ENCODE results near the gene FLVCR1.
"Not testable (repeated sequence)": the region's sequence is repeated elsewhere in the genome, so short reads cannot be mapped to it uniquely, and the experiment has no call there.

Gene FLVCR1

GRCh38 chr1:212901290-212901689 lies 43.2 kb downstream of the FLVCR1 start:
- H3K79me2 ChIP-seq (ENCODE audit: control insufficient read depth, insufficient read depth, low read length, unreplicated experiment), result no peaks in the 10 kb centered on the region
- H3K36me3 ChIP-seq (ENCODE audit: insufficient read depth, low read length), result peaks cover 25% of the 10 kb centered on the region
- H3K27ac ChIP-seq (ENCODE audit: low read depth, low read length), result no peak overlapping the region
- H3K27me3 ChIP-seq (ENCODE audit: insufficient read depth, low read length), result no peaks in the 10 kb centered on the region
- no peaks in the 10 kb centered on the region for H3K4me1 ChIP-seq (ENCODE audit: control insufficient read depth, insufficient read depth, low read length, unreplicated experiment)
- no peak overlapping the region for H2AFZ ChIP-seq (ENCODE audit: low read length, unreplicated experiment)
- H3K4me3 ChIP-seq (ENCODE audit: low read depth, low read length), result no peak overlapping the region

GRCh38 chr1:212902054-212902453 lies 44.0 kb downstream of the FLVCR1 start:
- Histone ChIP-seq H3K27ac (ENCODE audit: low read depth, low read length) (no peak overlapping the region), H3K36me3 (ENCODE audit: insufficient read depth, low read length) (peaks cover 23% of the 10 kb centered on the region), H3K4me3 (ENCODE audit: low read depth, low read length) (no peak overlapping the region), H3K27me3 (ENCODE audit: insufficient read depth, low read length) (no peaks in the 10 kb centered on the region), H3K79me2 (ENCODE audit: control insufficient read depth, insufficient read depth, low read length, unreplicated experiment) (no peaks in the 10 kb centered on the region), H2AFZ (ENCODE audit: low read length, unreplicated experiment) (no peak overlapping the region), H3K4me1 (ENCODE audit: control insufficient read depth, insufficient read depth, low read length, unreplicated experiment) (no peaks in the 10 kb centered on the region)

GRCh38 chr1:212903664-212904063 lies 45.6 kb downstream of the FLVCR1 start:
- no peak overlapping the region for H3K27ac ChIP-seq (ENCODE audit: low read depth, low read length)
- H3K4me1 ChIP-seq (ENCODE audit: control insufficient read depth, insufficient read depth, low read length, unreplicated experiment), result no peaks in the 10 kb centered on the region
- H3K27me3 ChIP-seq (ENCODE audit: insufficient read depth, low read length), result no peaks in the 10 kb centered on the region
- no peaks in the 10 kb centered on the region for H3K79me2 ChIP-seq (ENCODE audit: control insufficient read depth, insufficient read depth, low read length, unreplicated experiment)
- peaks cover 11% of the 10 kb centered on the region for H3K36me3 ChIP-seq (ENCODE audit: insufficient read depth, low read length)
- no peak overlapping the region for H3K4me3 ChIP-seq (ENCODE audit: low read depth, low read length)
- H2AFZ ChIP-seq (ENCODE audit: low read length, unreplicated experiment), result no peak overlapping the region

GRCh38 chr1:212908071-212908470 lies 50.0 kb downstream of the FLVCR1 start:
- H3K4me1 ChIP-seq (ENCODE audit: control insufficient read depth, insufficient read depth, low read length, unreplicated experiment); H3K79me2 ChIP-seq (ENCODE audit: control insufficient read depth, insufficient read depth, low read length, unreplicated experiment); H2AFZ ChIP-seq (ENCODE audit: low read length, unreplicated experiment); H3K4me3 ChIP-seq (ENCODE audit: low read depth, low read length); H3K27ac ChIP-seq (ENCODE audit: low read depth, low read length); H3K36me3 ChIP-seq (ENCODE audit: insufficient read depth, low read length); H3K27me3 ChIP-seq (ENCODE audit: insufficient read depth, low read length): not testable (repeated sequence)

GRCh38 chr1:212908971-212909370 lies 50.9 kb downstream of the FLVCR1 start:
- no peaks in the 10 kb centered on the region for H3K36me3 ChIP-seq (ENCODE audit: insufficient read depth, low read length)
- no peak overlapping the region for H3K4me3 ChIP-seq (ENCODE audit: low read depth, low read length)
- H2AFZ ChIP-seq (ENCODE audit: low read length, unreplicated experiment), result no peak overlapping the region
- no peaks in the 10 kb centered on the region for H3K79me2 ChIP-seq (ENCODE audit: control insufficient read depth, insufficient read depth, low read length, unreplicated experiment)
- H3K27ac ChIP-seq (ENCODE audit: low read depth, low read length), result no peak overlapping the region
- H3K4me1 ChIP-seq (ENCODE audit: control insufficient read depth, insufficient read depth, low read length, unreplicated experiment), result no peaks in the 10 kb centered on the region
- no peaks in the 10 kb centered on the region for H3K27me3 ChIP-seq (ENCODE audit: insufficient read depth, low read length)

- no peaks in the 10 kb centered on the region for H3K79me2 ChIP-seq (ENCODE audit: control insufficient read depth, insufficient read depth, low read length, unreplicated experiment)
- H3K27ac ChIP-seq (ENCODE audit: low read depth, low read length), result no peak overlapping the region
- H2AFZ ChIP-seq (ENCODE audit: low read length, unreplicated experiment), result no peak overlapping the region
- H3K27me3 ChIP-seq (ENCODE audit: insufficient read depth, low read length), result no peaks in the 10 kb centered on the region
- no peaks in the 10 kb centered on the region for H3K36me3 ChIP-seq (ENCODE audit: insufficient read depth, low read length)
- H3K4me3 ChIP-seq (ENCODE audit: low read depth, low read length), result no peak overlapping the region
- H3K4me1 ChIP-seq (ENCODE audit: control insufficient read depth, insufficient read depth, low read length, unreplicated experiment), result no peaks in the 10 kb centered on the region
Measured at GRCh38 chr1:212909652-212910063, 51.6 kb downstream of the FLVCR1 start.

- H2AFZ ChIP-seq (ENCODE audit: low read length, unreplicated experiment); H3K36me3 ChIP-seq (ENCODE audit: insufficient read depth, low read length); H3K79me2 ChIP-seq (ENCODE audit: control insufficient read depth, insufficient read depth, low read length, unreplicated experiment); H3K27ac ChIP-seq (ENCODE audit: low read depth, low read length); H3K4me1 ChIP-seq (ENCODE audit: control insufficient read depth, insufficient read depth, low read length, unreplicated experiment); H3K4me3 ChIP-seq (ENCODE audit: low read depth, low read length); H3K27me3 ChIP-seq (ENCODE audit: insufficient read depth, low read length): not testable (repeated sequence)
Measured at GRCh38 chr1:212910213-212910612, 52.1 kb downstream of the FLVCR1 start.

- H3K36me3 ChIP-seq (ENCODE audit: insufficient read depth, low read length); H3K4me3 ChIP-seq (ENCODE audit: low read depth, low read length); H2AFZ ChIP-seq (ENCODE audit: low read length, unreplicated experiment); H3K27me3 ChIP-seq (ENCODE audit: insufficient read depth, low read length); H3K27ac ChIP-seq (ENCODE audit: low read depth, low read length); H3K4me1 ChIP-seq (ENCODE audit: control insufficient read depth, insufficient read depth, low read length, unreplicated experiment); H3K79me2 ChIP-seq (ENCODE audit: control insufficient read depth, insufficient read depth, low read length, unreplicated experiment): not testable (repeated sequence)
Measured at GRCh38 chr1:212913638-212914037, 55.6 kb downstream of the FLVCR1 start.

- H3K36me3 ChIP-seq (ENCODE audit: insufficient read depth, low read length); H3K27ac ChIP-seq (ENCODE audit: low read depth, low read length); H3K4me1 ChIP-seq (ENCODE audit: control insufficient read depth, insufficient read depth, low read length, unreplicated experiment); H3K27me3 ChIP-seq (ENCODE audit: insufficient read depth, low read length); H2AFZ ChIP-seq (ENCODE audit: low read length, unreplicated experiment); H3K79me2 ChIP-seq (ENCODE audit: control insufficient read depth, insufficient read depth, low read length, unreplicated experiment); H3K4me3 ChIP-seq (ENCODE audit: low read depth, low read length): not testable (repeated sequence)
Measured at GRCh38 chr1:212914110-212914509, 56.0 kb downstream of the FLVCR1 start.

- Histone ChIP-seq H3K4me1 (ENCODE audit: control insufficient read depth, insufficient read depth, low read length, unreplicated experiment) (peaks cover 6% of the 10 kb centered on the region), H3K27ac (ENCODE audit: low read depth, low read length) (no peak overlapping the region), H3K4me3 (ENCODE audit: low read depth, low read length) (no peak overlapping the region), H2AFZ (ENCODE audit: low read length, unreplicated experiment) (no peak overlapping the region), H3K36me3 (ENCODE audit: insufficient read depth, low read length) (no peaks in the 10 kb centered on the region), H3K79me2 (ENCODE audit: control insufficient read depth, insufficient read depth, low read length, unreplicated experiment) (no peaks in the 10 kb centered on the region), H3K27me3 (ENCODE audit: insufficient read depth, low read length) (no peaks in the 10 kb centered on the region)
Measured at GRCh38 chr1:212914789-212915188, 56.7 kb downstream of the FLVCR1 start.

GRCh38 chr1:212915245-212916091 lies 57.4 kb downstream of the FLVCR1 start:
- Histone ChIP-seq H3K79me2 (ENCODE audit: control insufficient read depth, insufficient read depth, low read length, unreplicated experiment) (no peaks in the 10 kb centered on the region), H3K36me3 (ENCODE audit: insufficient read depth, low read length) (no peaks in the 10 kb centered on the region), H3K27ac (ENCODE audit: low read depth, low read length) (no peak overlapping the region), H3K4me1 (ENCODE audit: control insufficient read depth, insufficient read depth, low read length, unreplicated experiment) (peaks cover 6% of the 10 kb centered on the region), H3K27me3 (ENCODE audit: insufficient read depth, low read length) (no peaks in the 10 kb centered on the region), H3K4me3 (ENCODE audit: low read depth, low read length) (no peak overlapping the region), H2AFZ (ENCODE audit: low read length, unreplicated experiment) (no peak overlapping the region)

Measured in ACC112 (cell line).